Measurements from ENCODE around the gene ANKRD7. TPM values are rescaled to one million over a fixed set of nuclear protein-coding genes. Genes with fewer than 3 reads are reported as not detected.

The ANKRD7 gene
- total RNA-seq, 2 experiments from 2014 or later = 1.2 to 1.4 TPM

DNA sequence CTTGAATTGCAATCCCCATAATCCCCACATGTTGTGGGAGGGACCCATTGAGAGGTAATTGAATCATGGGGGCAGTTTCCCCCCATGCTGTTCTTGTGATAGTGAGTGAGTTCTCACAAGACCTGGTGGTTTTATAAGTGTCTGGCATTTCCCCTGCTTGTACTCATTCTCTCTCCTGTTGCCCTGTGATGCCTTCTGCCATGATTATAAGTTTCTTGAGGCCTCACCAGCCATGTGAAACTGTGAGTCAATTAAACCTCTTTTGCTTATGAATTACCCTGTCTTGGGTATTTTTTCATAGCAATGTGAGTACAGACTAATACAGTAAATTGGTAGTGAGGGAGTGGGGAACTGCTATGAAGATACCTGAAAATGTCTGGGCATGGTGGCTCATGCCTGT, 65.0 kb downstream of the ANKRD7 start:
- peaks cover 3% of the 10 kb centered on the region for H3K36me3 Mint-ChIP-seq (ENCODE audit: low read depth)
- DNase-seq (peak; percentile 5), ATAC-seq (peak; percentile 76)
- H3K4me3 Mint-ChIP-seq = no peak overlapping the region
- CTCF ChIA-PET = no interaction called here
- TF ChIP-seq, protein P1, sequence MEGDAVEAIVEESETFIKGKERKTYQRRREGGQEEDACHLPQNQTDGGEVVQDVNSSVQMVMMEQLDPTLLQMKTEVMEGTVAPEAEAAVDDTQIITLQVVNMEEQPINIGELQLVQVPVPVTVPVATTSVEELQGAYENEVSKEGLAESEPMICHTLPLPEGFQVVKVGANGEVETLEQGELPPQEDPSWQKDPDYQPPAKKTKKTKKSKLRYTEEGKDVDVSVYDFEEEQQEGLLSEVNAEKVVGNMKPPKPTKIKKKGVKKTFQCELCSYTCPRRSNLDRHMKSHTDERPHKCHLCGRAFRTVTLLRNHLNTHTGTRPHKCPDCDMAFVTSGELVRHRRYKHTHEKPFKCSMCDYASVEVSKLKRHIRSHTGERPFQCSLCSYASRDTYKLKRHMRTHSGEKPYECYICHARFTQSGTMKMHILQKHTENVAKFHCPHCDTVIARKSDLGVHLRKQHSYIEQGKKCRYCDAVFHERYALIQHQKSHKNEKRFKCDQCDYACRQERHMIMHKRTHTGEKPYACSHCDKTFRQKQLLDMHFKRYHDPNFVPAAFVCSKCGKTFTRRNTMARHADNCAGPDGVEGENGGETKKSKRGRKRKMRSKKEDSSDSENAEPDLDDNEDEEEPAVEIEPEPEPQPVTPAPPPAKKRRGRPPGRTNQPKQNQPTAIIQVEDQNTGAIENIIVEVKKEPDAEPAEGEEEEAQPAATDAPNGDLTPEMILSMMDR (IDR thresholded peaks at IDR 0.05) = no peak
- POLR2A ChIA-PET = no interaction called here
- peaks cover 28% of the 10 kb centered on the region for H3K4me1 Mint-ChIP-seq (ENCODE audit: low read depth)
- peaks cover 45% of the 10 kb centered on the region for H3K27me3 Mint-ChIP-seq
- intact Hi-C loops (cut with micrococcal nuclease) = no loop called here
- H3K27ac Mint-ChIP-seq = no peak overlapping the region
- H3K9me3 Mint-ChIP-seq = peaks cover 13% of the 10 kb centered on the region

Other genes with a start within 250 kb of the ANKRD7 start
- 10 to 100 TPM; 36.6 to 42.0 TPM for gene LSM8, start 40.5 kb upstream of the ANKRD7 start, total RNA-seq